ENCODE measurements around the gene ADGRG1.

ADGRG1 gene

GRCh38 chr16:57676553-57677085 lies 48.2 kb downstream of the ADGRG1 start:
- H3K4me3 ChIP-seq (replicated peaks in 1 of 2; ENCODE audit: low read depth in 2 of 2, low read length in 2 of 2): no peak overlapping the region
- no peak for TF ChIP-seq CTCF (IDR thresholded peaks at IDR 0.05; ENCODE audit: low read depth, low read length)
- peak in 1 of 2 donors; percentile 5 for DNase-seq (ENCODE audit: low read depth in 2 of 2)

GRCh38 chr16:57677622-57678369 lies 49.4 kb downstream of the ADGRG1 start:
- TF ChIP-seq CTCF (IDR thresholded peaks at IDR 0.05; ENCODE audit: low read depth, low read length): no peak
- H3K4me3 ChIP-seq (replicated peaks in 1 of 2; ENCODE audit: low read depth in 2 of 2, low read length in 2 of 2): no peak overlapping the region
- no peak for DNase-seq (ENCODE audit: low read depth in 2 of 2)

GRCh38 chr16:57679016-57679415 lies 50.6 kb downstream of the ADGRG1 start:
- DNase-seq (ENCODE audit: low read depth in 2 of 2): no peak
- no peak for TF ChIP-seq CTCF (IDR thresholded peaks at IDR 0.05; ENCODE audit: low read depth, low read length)
- no peak overlapping the region for H3K4me3 ChIP-seq (replicated peaks in 1 of 2; ENCODE audit: low read depth in 2 of 2, low read length in 2 of 2)

GRCh38 chr16:57679767-57680482 lies 51.5 kb downstream of the ADGRG1 start:
- no peak for DNase-seq (ENCODE audit: low read depth in 2 of 2)
- no peak for TF ChIP-seq CTCF (IDR thresholded peaks at IDR 0.05; ENCODE audit: low read depth, low read length)
- no peak overlapping the region for H3K4me3 ChIP-seq (replicated peaks in 1 of 2; ENCODE audit: low read depth in 2 of 2, low read length in 2 of 2)

- no peak overlapping the region for H3K4me3 ChIP-seq (replicated peaks in 1 of 2; ENCODE audit: low read depth in 2 of 2, low read length in 2 of 2)
- no peak for TF ChIP-seq CTCF (IDR thresholded peaks at IDR 0.05; ENCODE audit: low read depth, low read length)
Observed at GRCh38 chr16:57680842-57681375, 52.5 kb downstream of the ADGRG1 start.

GRCh38 chr16:57681950-57682728 lies 53.7 kb downstream of the ADGRG1 start:
- TF ChIP-seq CTCF (IDR thresholded peaks at IDR 0.05; ENCODE audit: low read depth, low read length): no peak
- no peak for DNase-seq (ENCODE audit: low read depth in 2 of 2)
- no peak overlapping the region for H3K4me3 ChIP-seq (replicated peaks in 1 of 2; ENCODE audit: low read depth in 2 of 2, low read length in 2 of 2)

More at GRCh38 chr16:57680842-57681375, 52.5 kb downstream of the ADGRG1 start:
- no peak for DNase-seq (ENCODE audit: low read depth in 2 of 2)

All from cardiac fibroblast (primary cell).